HEK293 (cell line): ENCODE data around the gene FBXO36.

Experiments used
- CTCF ChIA-PET: fragments of 350-600 bp; formaldehyde crosslinking; extraction: SDS; loops from one replicate; lab custom pipeline; 2021; ENCODE audit warnings: antibody characterized with exemption; lab: Yijun Ruan, JAX
- POLR2A ChIA-PET: fragments of 300-600 bp; formaldehyde crosslinking; extraction: SDS; loops from one replicate; lab custom pipeline; 2020; ENCODE audit warnings: antibody characterized with exemption, inconsistent platforms; lab: Yijun Ruan, JAX
- H3K27ac ChIP-seq: fragments of 200-500 bp; sonication (Bioruptor generic); 2 replicates; pipeline ENCODE4 v1.5.1; 2014; ENCODE audit warnings: low read depth, low read length, control low read depth, inconsistent platforms; ENCODE audit errors: extremely low read depth
- H3K36me3 ChIP-seq, 2 experiments: fragments of 200-500 bp in 1 of 2; sonication (Bioruptor generic) in 1 of 2; 1 replicate in 1 of 2; 2 replicates in 1 of 2; pipeline ENCODE4 v1.5.1; 2014 to 2017; ENCODE audit warnings: inconsistent platforms in 2 of 2, low read length in 2 of 2; ENCODE audit not compliant: control insufficient read depth in 2 of 2, insufficient read depth in 1 of 2
- H3K4me1 ChIP-seq: fragments of 200-500 bp; sonication (Bioruptor generic); 2 replicates; pipeline ENCODE4 v1.5.1; 2014; ENCODE audit warnings: mild to moderate bottlenecking, low read length, inconsistent platforms; ENCODE audit not compliant: control insufficient read depth, insufficient read depth
- H3K4me3 ChIP-seq: 2 replicates; pipeline ENCODE4 v1.5.1; 2011; ENCODE audit warnings: low read depth, mild to moderate bottlenecking, control low read depth, low read length, moderate library complexity
- H3K9me3 ChIP-seq: fragments of 200-500 bp; sonication (Bioruptor generic); 2 replicates; pipeline ENCODE4 v1.5.1; 2014; ENCODE audit warnings: low read depth, low read length, inconsistent platforms; ENCODE audit not compliant: control insufficient read depth, insufficient read depth
- EGR2 ChIP-seq: fragments of 450-650 bp; formaldehyde crosslinking; IDR thresholded peaks from 2 replicates; pipeline ENCODE4 v1.5.1; 2016; ENCODE audit warnings: low read depth, missing biosample characterization, missing genetic modification characterization
- GFI1B ChIP-seq: fragments of 450-650 bp; formaldehyde crosslinking; IDR thresholded peaks from 2 replicates; pipeline ENCODE4 v1.5.1; 2016; ENCODE audit warnings: missing biosample characterization, missing genetic modification characterization
- GLIS1 ChIP-seq: fragments of 450-650 bp; formaldehyde crosslinking; IDR thresholded peaks from 2 replicates; pipeline ENCODE4 v1.5.1; 2016; ENCODE audit warnings: missing biosample characterization, missing genetic modification characterization
- KLF7 ChIP-seq: fragments of 450-650 bp; formaldehyde crosslinking; IDR thresholded peaks from 2 replicates; pipeline ENCODE4 v1.5.1; 2016; ENCODE audit warnings: missing biosample characterization, missing genetic modification characterization, borderline replicate concordance
- OSR2 ChIP-seq: fragments of 450-650 bp; formaldehyde crosslinking; IDR thresholded peaks from 2 replicates; pipeline ENCODE4 v1.5.1; 2016; ENCODE audit warnings: missing biosample characterization, missing genetic modification characterization
- OVOL3 ChIP-seq: fragments of 450-650 bp; formaldehyde crosslinking; IDR thresholded peaks from 2 replicates; pipeline ENCODE4 v1.5.1; 2016; ENCODE audit warnings: missing biosample characterization, missing genetic modification characterization
- PRDM2 ChIP-seq: fragments of 450-650 bp; formaldehyde crosslinking; IDR thresholded peaks from 2 replicates; pipeline ENCODE4 v1.5.1; 2016; ENCODE audit warnings: missing biosample characterization, missing genetic modification characterization, borderline replicate concordance
- ZBTB20 ChIP-seq: fragments of 450-650 bp; formaldehyde crosslinking; IDR thresholded peaks from 2 replicates; pipeline ENCODE4 v1.5.1; 2016; ENCODE audit warnings: missing biosample characterization, missing genetic modification characterization
- ZBTB6 ChIP-seq: fragments of 450-650 bp; formaldehyde crosslinking; IDR thresholded peaks from 2 replicates; pipeline ENCODE4 v1.5.1; 2017; ENCODE audit warnings: missing biosample characterization, missing genetic modification characterization
- ZBTB7A ChIP-seq: fragments of 450-650 bp; formaldehyde crosslinking; IDR thresholded peaks from 2 replicates; pipeline ENCODE4 v1.5.1; 2016; ENCODE audit warnings: low read depth, missing biosample characterization, missing genetic modification characterization
- ZNF169 ChIP-seq: fragments of 450-650 bp; formaldehyde crosslinking; IDR thresholded peaks from 2 replicates; pipeline ENCODE4 v1.5.1; 2016; ENCODE audit warnings: missing biosample characterization, missing genetic modification characterization
- ZNF248 ChIP-seq: fragments of 450-650 bp; formaldehyde crosslinking; IDR thresholded peaks from 2 replicates; pipeline ENCODE4 v1.5.1; 2017; ENCODE audit warnings: missing biosample characterization, missing genetic modification characterization
- ZNF558 ChIP-seq: fragments of 450-650 bp; formaldehyde crosslinking; IDR thresholded peaks from 2 replicates; pipeline ENCODE4 v1.5.1; 2016; ENCODE audit warnings: missing biosample characterization, missing genetic modification characterization
- ZNF580 ChIP-seq: fragments of 450-650 bp; formaldehyde crosslinking; IDR thresholded peaks from 2 replicates; pipeline ENCODE4 v1.5.1; 2016; ENCODE audit warnings: missing biosample characterization, missing genetic modification characterization
- ZNF610 ChIP-seq: fragments of 450-650 bp; formaldehyde crosslinking; IDR thresholded peaks from 2 replicates; pipeline ENCODE4 v1.5.1; 2016; ENCODE audit warnings: missing biosample characterization, missing genetic modification characterization, borderline replicate concordance
- ZNF621 ChIP-seq: fragments of 450-650 bp; formaldehyde crosslinking; IDR thresholded peaks from 2 replicates; pipeline ENCODE4 v1.5.1; 2017; ENCODE audit warnings: missing biosample characterization, missing genetic modification characterization
- ZNF660 ChIP-seq: fragments of 450-650 bp; IDR thresholded peaks from 2 replicates; pipeline ENCODE4 v1.5.1; 2018; ENCODE audit warnings: missing biosample characterization, mild to moderate bottlenecking, missing genetic modification characterization
- ZNF830 ChIP-seq: fragments of 450-650 bp; IDR thresholded peaks from 2 replicates; pipeline ENCODE4 v1.5.0; 2018; ENCODE audit warnings: missing biosample characterization, missing genetic modification characterization, low read depth, mild to moderate bottlenecking, moderate library complexity
- ZSCAN5A ChIP-seq: fragments of 450-650 bp; formaldehyde crosslinking; IDR thresholded peaks from 2 replicates; pipeline ENCODE4 v1.5.1; 2016; ENCODE audit warnings: missing biosample characterization, missing genetic modification characterization

The FBXO36 gene

GRCh38 chr2:230046491-230046890, 124.2 kb downstream of the FBXO36 start:
- Histone ChIP-seq H3K9me3 (no peaks in the 10 kb centered on the region), H3K36me3 (peaks cover 0 to 42% of the 10 kb centered on the region in 2 experiments; a peak in 2 of 3 replicates)
- CTCF ChIA-PET, result no interaction called here
- no peak for TF ChIP-seq OSR2 (tag by site-specific recombination)
- TF ChIP-seq EGR2 (tag by site-specific recombination), result no peak
- TF ChIP-seq ZNF248 (tag by site-specific recombination), result no peak
- no peak for TF ChIP-seq GFI1B (tag by site-specific recombination)
- no peak for TF ChIP-seq ZNF610 (tag by site-specific recombination)
- no peak for TF ChIP-seq ZBTB7A (tag by site-specific recombination)
- no peak for TF ChIP-seq OVOL3
- TF ChIP-seq, all 188 proteins: peak for 0
- no peak overlapping the region for H3K27ac ChIP-seq
- POLR2A ChIA-PET, result no interaction called here
- H3K4me3 ChIP-seq, result no peak overlapping the region
- H3K4me1 ChIP-seq, result no peaks in the 10 kb centered on the region

GRCh38 chr2:230048010-230048671, 125.8 kb downstream of the FBXO36 start:
- Histone ChIP-seq H3K27ac (no peak overlapping the region), H3K4me1 (no peaks in the 10 kb centered on the region), H3K9me3 (no peaks in the 10 kb centered on the region), H3K4me3 (no peak overlapping the region), H3K36me3 (peaks cover 0 to 42% of the 10 kb centered on the region in 2 experiments; a peak in 2 of 3 replicates)
- POLR2A ChIA-PET, result no interaction called here
- CTCF ChIA-PET, result interaction anchor here (0.6 to 1.0 kb wide), 2 partner anchors 18 to 475 kb away, joined by 3 to 4 read pairs; no protein-coding TSS in a partner anchor
- TF ChIP-seq KLF7 (tag by site-specific recombination) (no peak), ZSCAN5A (tag by site-specific recombination) (no peak), ZBTB6 (tag by site-specific recombination) (no peak), ZNF558 (no peak), GLIS1 (no peak), ZNF621 (tag by site-specific recombination) (no peak), PRDM2 (tag by site-specific recombination) (no peak), ZBTB20 (no peak), ZNF580 (no peak), ZNF169 (tag by site-specific recombination) (no peak), ZNF660 (tag by site-specific recombination) (no peak), OSR2 (tag by site-specific recombination) (no peak), ZNF610 (tag by site-specific recombination) (no peak), ZNF830 (tag by site-specific recombination) (no peak)
- TF ChIP-seq, all 188 proteins: peak for 0
